Measurements from ENCODE around the gene TTC9B. TPM values are rescaled to one million over a fixed set of nuclear protein-coding genes. Genes with fewer than 3 reads are reported as not detected.
"Not testable (repeated sequence)": the region's sequence is repeated elsewhere in the genome, so short reads cannot be mapped to it uniquely, and the experiment has no call there.

Gene TTC9B
- total and polyA plus RNA-seq, 2 of the 4 experiments (the other 2 are of a cell fraction): not detected

- H2BK20ac ChIP-seq (ENCODE audit: low read depth, low read length); H4K20me1 ChIP-seq (ENCODE audit: insufficient read depth, low read length); H3K9ac ChIP-seq (ENCODE audit: low read depth, low read length); H3K56ac ChIP-seq (ENCODE audit: extremely low read depth, insufficient read depth, low read length); H3K4me3 ChIP-seq (ENCODE audit: insufficient read depth, low read depth, low read length); H2AFZ ChIP-seq (replicated peaks; ENCODE audit: low read length, poor library complexity); dilution Hi-C loops (cut with HindIII; ENCODE audit: low sequenced_read_pairs, unreplicated experiment); H2BK5ac ChIP-seq (ENCODE audit: low read depth, low read length, poor library complexity, severe bottlenecking); CTCF ChIA-PET; H2BK15ac ChIP-seq (ENCODE audit: low read depth, low read length); H3K9me1 ChIP-seq (ENCODE audit: insufficient read depth, low read length); in situ Hi-C loops (cut with MboI; ENCODE audit: low sequenced_read_pairs); H2AK9ac ChIP-seq (replicated peaks; ENCODE audit: low read depth, low read length, poor library complexity); H3K18ac ChIP-seq (ENCODE audit: low read depth, low read length); H2AK5ac ChIP-seq (ENCODE audit: low read depth, low read length); intact Hi-C loops (cut with micrococcal nuclease); H3K4me1 ChIP-seq (ENCODE audit: control insufficient read depth, insufficient read depth, low read length); H4K5ac ChIP-seq (ENCODE audit: low read depth, low read length); H3K4me2 ChIP-seq (ENCODE audit: low read depth, low read length); H3K27me3 ChIP-seq (ENCODE audit: control insufficient read depth, insufficient read depth, low read length); H4K8ac ChIP-seq (ENCODE audit: low read depth in 2 of 2, low read length in 2 of 2); ATAC-seq (ENCODE audit: low read depth); H3K9me3 ChIP-seq (ENCODE audit: control insufficient read depth, insufficient read depth, low read length); DNase-seq; H3K79me1 ChIP-seq (ENCODE audit: low read depth in 1 of 2, low read length in 2 of 2); POLR2A ChIA-PET (ENCODE audit: unreplicated experiment); H3K36me3 ChIP-seq (ENCODE audit: control insufficient read depth, insufficient read depth, low read length); H4K91ac ChIP-seq (ENCODE audit: insufficient read depth, low read depth, low read length); H2BK120ac ChIP-seq (ENCODE audit: low read depth, low read length); H3K14ac ChIP-seq (replicated peaks; ENCODE audit: low read depth, low read length); H3K23ac ChIP-seq (ENCODE audit: low read depth, low read length); BruUV-seq (replicated peaks); H3K27ac ChIP-seq (ENCODE audit: insufficient read depth, low read length); H3K4ac ChIP-seq (ENCODE audit: low read depth, low read length): not testable (repeated sequence)
- WGBS, 2 experiments (ENCODE audit: extremely low coverage in 2 of 2, insufficient read length in 1 of 2): 100% methylated on average over 2 of the region's 4 CpGs; no CpG with 5 or more reads in 1 of the 2 experiments
Measured at GRCh38 chr19:40171293-40171692, 46.9 kb downstream of the TTC9B start.

- H3K4me3 ChIP-seq (ENCODE audit: insufficient read depth, low read depth, low read length); H3K56ac ChIP-seq (ENCODE audit: extremely low read depth, insufficient read depth, low read length); intact Hi-C loops (cut with micrococcal nuclease); H3K4me2 ChIP-seq (ENCODE audit: low read depth, low read length); H2BK20ac ChIP-seq (ENCODE audit: low read depth, low read length); H2AK5ac ChIP-seq (ENCODE audit: low read depth, low read length); H3K23ac ChIP-seq (ENCODE audit: low read depth, low read length); ATAC-seq (ENCODE audit: low read depth); H3K9me3 ChIP-seq (ENCODE audit: control insufficient read depth, insufficient read depth, low read length); H3K27ac ChIP-seq (ENCODE audit: insufficient read depth, low read length); H3K4ac ChIP-seq (ENCODE audit: low read depth, low read length); H3K9me1 ChIP-seq (ENCODE audit: insufficient read depth, low read length); H3K4me1 ChIP-seq (ENCODE audit: control insufficient read depth, insufficient read depth, low read length); H4K91ac ChIP-seq (ENCODE audit: insufficient read depth, low read depth, low read length); H3K9ac ChIP-seq (ENCODE audit: low read depth, low read length); DNase-seq; H4K20me1 ChIP-seq (ENCODE audit: insufficient read depth, low read length); H3K36me3 ChIP-seq (ENCODE audit: control insufficient read depth, insufficient read depth, low read length); POLR2A ChIA-PET (ENCODE audit: unreplicated experiment); H2BK15ac ChIP-seq (ENCODE audit: low read depth, low read length); dilution Hi-C loops (cut with HindIII; ENCODE audit: low sequenced_read_pairs, unreplicated experiment); H2BK120ac ChIP-seq (ENCODE audit: low read depth, low read length); H2AK9ac ChIP-seq (replicated peaks; ENCODE audit: low read depth, low read length, poor library complexity); in situ Hi-C loops (cut with MboI; ENCODE audit: low sequenced_read_pairs); H2BK5ac ChIP-seq (ENCODE audit: low read depth, low read length, poor library complexity, severe bottlenecking); H3K14ac ChIP-seq (replicated peaks; ENCODE audit: low read depth, low read length); H3K79me1 ChIP-seq (ENCODE audit: low read depth in 1 of 2, low read length in 2 of 2); H4K5ac ChIP-seq (ENCODE audit: low read depth, low read length); BruUV-seq (replicated peaks); CTCF ChIA-PET; H4K8ac ChIP-seq (ENCODE audit: low read depth in 2 of 2, low read length in 2 of 2); H2AFZ ChIP-seq (replicated peaks; ENCODE audit: low read length, poor library complexity); H3K18ac ChIP-seq (ENCODE audit: low read depth, low read length); H3K27me3 ChIP-seq (ENCODE audit: control insufficient read depth, insufficient read depth, low read length): not testable (repeated sequence)
- WGBS, 2 experiments (ENCODE audit: extremely low coverage in 2 of 2, insufficient read length in 1 of 2): 83% methylated on average over 1 of the region's 39 CpGs; no CpG with 5 or more reads in 1 of the 2 experiments
Measured at GRCh38 chr19:40170303-40170989, 47.7 kb downstream of the TTC9B start.
